Measurements from ENCODE around the gene NHSL2. TPM values are rescaled to one million over a fixed set of nuclear protein-coding genes. Genes with fewer than 3 reads are reported as not detected.

NHSL2 gene
- polyA plus RNA-seq, 3 donors, result 16.6 to 39.8 (median 22.8) TPM

- Histone ChIP-seq H3K36me3 (replicated peaks in 1 of 2; ENCODE audit: control insufficient read depth in 1 of 2, insufficient read depth in 2 of 2, low read length in 2 of 2) (no peaks in the 10 kb centered on the region), H2AFZ (ENCODE audit: insufficient read depth, low read depth, low read length, poor library complexity, severe bottlenecking) (no peak overlapping the region), H3K27me3 (ENCODE audit: control insufficient read depth in 2 of 2, insufficient read depth in 2 of 2, low read length in 2 of 2) (no peaks in the 10 kb centered on the region), H3K4me1 (ENCODE audit: control insufficient read depth in 1 of 2, insufficient read depth in 2 of 2, low read length in 2 of 2) (peaks cover 46 to 48% of the 10 kb centered on the region in 2 donors), H3K79me2 (ENCODE audit: insufficient read depth, low read length) (no peaks in the 10 kb centered on the region), H3K4me3 (replicated peaks in 1 of 3; ENCODE audit: low read depth in 2 of 3, low read length in 3 of 3) (no peak overlapping the region), H3K4me2 (replicated peaks; ENCODE audit: extremely low read depth, low read length, poor library complexity, severe bottlenecking) (no peak overlapping the region), H3K9ac (ENCODE audit: insufficient read depth, low read length, poor library complexity, severe bottlenecking) (no peak overlapping the region), H3K9me3 (replicated peaks in 1 of 2; ENCODE audit: control insufficient read depth in 1 of 2, insufficient read depth in 1 of 2, low read length in 2 of 2) (no peaks in the 10 kb centered on the region), H3K27ac (ENCODE audit: low read depth in 1 of 2, low read length in 2 of 2) (no peak overlapping the region), H4K20me1 (ENCODE audit: insufficient read depth, low read length) (no peaks in the 10 kb centered on the region)
- H3K4me3 Mint-ChIP-seq, result peak overlapping the region in 1 of 2 donors; percentile 20
- WGBS (ENCODE audit: insufficient coverage), result no CpG with 5 or more reads among the region's 12 CpGs
- H3K9me3 Mint-ChIP-seq, result peaks cover 0 to 5% (median 0%) of the 10 kb centered on the region in 7 donors
- DNase-seq, result no peak
- H3K36me3 Mint-ChIP-seq, result peaks cover 0 to 6% of the 10 kb centered on the region in 2 donors
- TF ChIP-seq CTCF (IDR thresholded peaks at IDR 0.05), result no peak
- intact Hi-C loops (cut with micrococcal nuclease), result no loop called here
- H3K27ac Mint-ChIP-seq, result peak overlapping the region in 3 of 7 donors; percentile 32 to 46 (median 37)
- peaks cover 59% of the 10 kb centered on the region for H3K4me1 Mint-ChIP-seq
- H3K27me3 Mint-ChIP-seq (ENCODE audit: low read depth in 3 of 3), result peaks cover 0 to 27% (median 0%) of the 10 kb centered on the region in 3 donors
Observed at GRCh38 chrX:72081605-72082320, 171.1 kb downstream of the NHSL2 start.

GRCh38 chrX:72083291-72083690 is 172.6 kb downstream of the NHSL2 start:
- H4K20me1 ChIP-seq (ENCODE audit: insufficient read depth, low read length), result no peaks in the 10 kb centered on the region
- H3K36me3 Mint-ChIP-seq, result peaks cover 0 to 6% of the 10 kb centered on the region in 2 donors
- H3K4me3 ChIP-seq (replicated peaks in 1 of 3; ENCODE audit: low read depth in 2 of 3, low read length in 3 of 3), result no peak overlapping the region

More at GRCh38 chrX:72083291-72083690, 172.6 kb downstream of the NHSL2 start:
- no peak overlapping the region for H3K27ac ChIP-seq (ENCODE audit: low read depth in 1 of 2, low read length in 2 of 2)
- H3K36me3 ChIP-seq (replicated peaks in 1 of 2; ENCODE audit: control insufficient read depth in 1 of 2, insufficient read depth in 2 of 2, low read length in 2 of 2), result no peaks in the 10 kb centered on the region
- no CpG with 5 or more reads among the region's 2 CpGs for WGBS (ENCODE audit: insufficient coverage)
- DNase-seq, result no peak
- no peaks in the 10 kb centered on the region for H3K9me3 ChIP-seq (replicated peaks in 1 of 2; ENCODE audit: control insufficient read depth in 1 of 2, insufficient read depth in 1 of 2, low read length in 2 of 2)
- no peak for TF ChIP-seq CTCF (IDR thresholded peaks at IDR 0.05)
- no peak overlapping the region for H3K9ac ChIP-seq (ENCODE audit: insufficient read depth, low read length, poor library complexity, severe bottlenecking)
- Mint-ChIP-seq H3K9me3 (peaks cover 0 to 5% (median 0%) of the 10 kb centered on the region in 7 donors), H3K27me3 (ENCODE audit: low read depth in 3 of 3) (peaks cover 0 to 24% (median 0%) of the 10 kb centered on the region in 3 donors), H3K4me3 (no peak overlapping the region), H3K4me1 (peaks cover 54% of the 10 kb centered on the region), H3K27ac (no peak overlapping the region)
- no peaks in the 10 kb centered on the region for H3K79me2 ChIP-seq (ENCODE audit: insufficient read depth, low read length)
- no peak overlapping the region for H2AFZ ChIP-seq (ENCODE audit: insufficient read depth, low read depth, low read length, poor library complexity, severe bottlenecking)
- H3K27me3 ChIP-seq (ENCODE audit: control insufficient read depth in 2 of 2, insufficient read depth in 2 of 2, low read length in 2 of 2), result no peaks in the 10 kb centered on the region
- intact Hi-C loops (cut with micrococcal nuclease), result no loop called here
- H3K4me1 ChIP-seq (ENCODE audit: control insufficient read depth in 1 of 2, insufficient read depth in 2 of 2, low read length in 2 of 2), result peaks cover 40 to 44% of the 10 kb centered on the region in 2 donors
- no peak overlapping the region for H3K4me2 ChIP-seq (replicated peaks; ENCODE audit: extremely low read depth, low read length, poor library complexity, severe bottlenecking)
